ENCODE data around the gene CYBRD1.
"Not testable (repeated sequence)": the region's sequence is repeated elsewhere in the genome, so short reads cannot be mapped to it uniquely, and the experiment has no call there.

Gene CYBRD1

DNA sequence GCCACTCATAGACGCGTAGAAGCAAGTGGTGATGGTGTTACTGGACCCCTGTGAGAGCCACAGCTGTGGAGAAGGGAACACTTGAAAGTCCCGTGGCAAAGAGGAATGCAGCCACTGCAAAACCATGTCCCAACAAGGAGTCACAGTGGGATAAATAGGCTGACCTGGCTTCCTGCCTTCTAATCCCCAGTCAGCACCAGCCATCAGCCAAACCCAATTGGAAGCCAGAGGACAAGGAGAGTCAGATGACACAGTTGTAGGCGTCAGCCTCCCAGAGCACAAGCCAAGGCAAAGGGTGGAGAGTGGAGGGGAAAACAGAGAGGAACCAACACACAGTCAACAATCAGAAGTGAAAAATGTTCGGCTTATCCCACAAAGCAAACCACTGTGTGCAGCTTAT lies 5.5 kb upstream of the CYBRD1 start:
- no peak for DNase-seq

DNA sequence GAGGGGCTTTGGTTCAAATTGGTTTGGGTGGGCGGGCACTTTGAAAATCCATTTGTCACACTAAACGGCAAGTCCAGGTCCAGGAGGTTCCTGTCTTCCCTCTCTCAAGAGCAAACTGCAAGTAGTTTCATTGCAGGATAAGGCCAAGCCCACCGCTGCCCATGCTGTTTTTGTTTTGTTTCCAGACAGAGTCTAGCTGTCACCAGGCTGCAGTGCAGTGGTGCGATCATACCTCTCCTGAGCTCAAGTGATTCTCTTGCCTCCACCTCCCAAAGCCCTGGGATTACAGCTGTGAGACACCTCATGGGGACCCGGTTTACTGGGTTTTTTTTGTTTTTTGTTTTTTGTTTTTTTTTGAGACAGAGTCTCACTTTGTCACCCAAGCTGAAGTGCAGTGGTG lies 1.8 kb upstream of the CYBRD1 start:
- no peak for DNase-seq

DNA sequence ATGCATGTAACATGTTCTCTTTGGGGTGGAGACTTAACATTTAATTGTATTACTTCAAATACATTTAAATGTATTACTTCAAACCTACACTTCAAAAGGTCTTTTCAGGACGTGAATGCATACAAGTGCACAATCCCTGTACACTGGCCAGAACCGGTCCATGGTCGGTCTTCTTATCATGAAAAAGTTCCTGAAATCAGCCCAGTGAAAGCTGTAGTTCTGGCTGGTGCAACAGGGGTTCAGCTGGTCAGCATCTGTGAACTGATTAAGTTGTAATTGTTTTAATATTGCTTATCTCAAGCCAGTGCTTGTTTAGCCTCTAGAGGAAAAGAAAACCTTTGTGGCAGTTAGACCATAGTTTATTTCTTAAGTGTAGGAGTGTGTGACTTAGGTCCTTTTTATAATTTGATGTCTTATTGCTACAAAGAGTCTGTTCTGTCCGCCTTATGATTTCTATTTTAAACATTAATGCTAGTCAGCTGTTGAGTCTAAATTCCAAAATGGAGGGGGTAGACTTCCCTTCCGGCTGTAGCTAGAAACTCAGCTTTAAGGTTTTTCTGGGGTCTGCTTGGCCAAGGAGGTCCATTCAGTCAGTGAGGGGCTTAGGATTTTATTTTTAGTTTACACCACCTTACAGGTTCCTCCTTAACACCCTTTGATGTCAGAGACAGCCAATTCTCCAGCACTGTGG lies 768 bp upstream of the CYBRD1 start:
- no peak for DNase-seq

DNA sequence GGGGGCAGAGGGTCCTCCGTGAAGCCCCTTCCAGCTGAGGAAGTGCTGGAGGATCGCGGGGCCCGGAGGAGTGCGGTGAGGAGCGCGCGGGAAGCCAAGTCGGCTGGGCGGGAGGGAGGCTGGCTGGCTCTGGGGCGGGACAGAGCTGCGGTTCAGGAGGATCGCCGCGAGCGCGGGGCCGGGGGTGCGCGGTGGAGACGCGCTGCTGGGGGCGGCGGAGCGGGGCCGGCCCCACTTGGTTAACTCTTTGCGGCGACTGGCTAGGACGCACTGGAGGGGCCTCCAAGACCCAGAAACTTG lies 464 bp downstream of the CYBRD1 start:
- DNase-seq: no peak

DNA sequence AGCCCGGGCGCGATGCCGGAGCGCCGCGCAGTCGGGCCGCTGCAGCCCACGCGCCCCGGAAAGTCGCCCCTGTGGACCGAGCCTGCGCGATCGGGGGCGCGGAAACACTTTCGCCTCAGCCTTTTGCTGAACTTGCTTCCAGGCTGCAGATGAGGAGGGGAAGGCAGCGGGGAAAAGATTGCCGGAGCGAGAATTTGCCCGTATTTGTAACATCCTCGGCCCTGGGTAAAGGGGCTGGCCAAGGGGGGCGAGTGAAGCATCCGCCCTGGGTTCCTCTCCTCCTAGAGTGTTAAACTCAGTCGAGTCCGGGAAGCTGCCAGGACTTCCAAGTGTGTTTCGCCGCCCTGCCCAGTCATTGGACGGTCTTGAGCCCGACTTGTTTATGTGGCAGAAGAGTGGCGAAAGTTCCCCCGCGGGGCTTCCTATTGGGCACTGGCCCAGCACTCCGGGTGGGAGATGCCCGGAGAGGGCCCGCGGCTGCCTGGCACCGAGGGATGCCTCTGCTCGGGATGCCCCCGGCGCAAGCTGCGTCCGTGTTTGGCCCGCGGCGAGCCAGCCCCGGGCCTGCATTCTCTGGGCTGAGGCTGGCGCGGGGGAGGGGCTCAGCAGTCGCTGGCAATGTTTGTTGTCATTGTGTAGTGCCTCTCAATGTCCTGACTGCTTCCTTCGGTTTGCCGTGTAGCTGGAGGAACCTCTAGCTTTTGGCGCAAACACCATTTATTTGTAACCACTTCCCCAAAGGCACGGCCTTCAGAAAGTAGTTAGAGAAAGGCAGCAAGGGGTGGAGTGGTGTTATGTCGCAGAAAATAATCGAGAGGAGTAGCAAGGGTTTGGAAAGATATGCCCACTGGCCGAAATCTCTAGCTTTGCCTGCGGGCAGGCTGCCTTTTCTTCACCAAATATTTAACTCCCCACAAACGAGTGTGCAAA lies 1.1 kb downstream of the CYBRD1 start:
- DNase-seq: peak; percentile 4

DNA sequence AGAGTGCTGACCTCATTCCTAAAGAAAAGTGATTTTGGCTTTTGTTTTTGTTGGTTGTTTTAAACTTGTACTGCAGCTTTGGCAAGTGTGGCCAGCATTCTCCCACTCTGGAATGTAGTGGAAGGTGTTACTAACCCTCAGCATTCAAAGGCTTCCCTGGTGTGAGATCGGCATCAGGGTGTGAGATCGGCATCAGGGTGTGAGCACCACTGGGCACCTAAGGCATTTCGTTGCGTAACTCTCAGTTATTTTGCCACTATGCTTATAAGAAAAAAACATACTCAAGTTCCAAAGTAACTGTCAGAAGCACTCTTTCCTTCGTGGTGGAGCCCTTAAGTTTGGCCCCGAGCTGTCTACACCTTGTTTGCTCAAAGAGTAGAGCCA lies 1.7 kb downstream of the CYBRD1 start:
- DNase-seq: no peak

DNA sequence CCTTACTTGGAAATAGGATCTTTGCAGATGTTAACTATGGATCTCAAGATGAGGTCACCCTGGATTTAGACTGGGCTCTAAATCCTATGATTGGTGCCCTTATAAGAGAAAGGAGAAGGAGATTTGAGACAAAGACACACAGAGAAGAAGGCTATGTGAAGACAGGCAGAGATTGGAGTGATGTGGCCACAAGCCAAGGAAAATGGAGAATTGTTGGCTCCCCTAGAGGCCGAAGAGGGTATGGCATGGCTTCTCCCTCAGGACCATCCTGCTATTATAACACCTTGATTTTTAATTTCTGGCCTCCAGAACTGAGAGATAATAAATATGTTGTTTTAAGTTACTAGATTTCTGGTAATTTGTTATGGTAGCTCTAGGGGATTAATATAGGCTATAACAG lies 7.6 kb downstream of the CYBRD1 start:
- DNase-seq: no peak

DNA sequence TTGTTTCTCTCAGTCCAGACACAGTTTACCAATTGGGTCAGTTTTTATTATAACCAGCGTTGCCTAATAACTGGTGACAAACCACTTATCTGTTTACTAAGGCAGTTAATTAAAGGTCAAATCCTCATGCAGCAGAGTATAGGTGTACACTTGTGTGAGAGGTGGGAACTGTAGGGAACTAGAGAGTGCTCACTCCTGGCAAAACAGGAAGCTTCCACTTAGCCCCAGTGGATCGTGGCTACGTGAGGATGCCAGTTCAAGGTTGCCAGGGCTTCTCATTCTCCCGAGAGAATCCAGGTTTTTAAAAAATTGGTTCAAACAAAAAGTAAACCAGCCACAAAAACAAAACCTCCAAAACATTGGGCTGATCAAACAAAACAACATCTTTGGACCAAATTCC lies 8.1 kb downstream of the CYBRD1 start:
- no peak for DNase-seq

DNA sequence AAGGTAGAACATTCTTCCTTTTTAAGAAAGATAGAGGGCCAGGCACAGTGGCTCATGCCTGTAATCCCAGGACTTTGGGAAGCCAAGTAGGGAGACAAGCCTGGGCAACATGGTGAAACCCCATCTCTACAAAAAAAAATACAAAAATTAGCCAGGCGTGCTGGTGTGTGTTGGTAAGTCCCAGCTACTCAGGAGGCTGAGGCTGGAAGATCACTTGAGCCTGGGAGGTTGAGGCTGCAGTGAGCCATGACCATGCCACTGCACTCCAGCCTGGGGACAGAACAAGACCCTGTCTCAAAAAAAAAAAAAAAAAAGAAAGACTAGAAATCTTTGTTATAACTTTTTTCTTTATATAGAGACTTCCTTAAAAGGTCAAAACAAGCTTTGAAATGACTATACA lies 8.6 kb downstream of the CYBRD1 start:
- not testable (repeated sequence) for DNase-seq

DNA sequence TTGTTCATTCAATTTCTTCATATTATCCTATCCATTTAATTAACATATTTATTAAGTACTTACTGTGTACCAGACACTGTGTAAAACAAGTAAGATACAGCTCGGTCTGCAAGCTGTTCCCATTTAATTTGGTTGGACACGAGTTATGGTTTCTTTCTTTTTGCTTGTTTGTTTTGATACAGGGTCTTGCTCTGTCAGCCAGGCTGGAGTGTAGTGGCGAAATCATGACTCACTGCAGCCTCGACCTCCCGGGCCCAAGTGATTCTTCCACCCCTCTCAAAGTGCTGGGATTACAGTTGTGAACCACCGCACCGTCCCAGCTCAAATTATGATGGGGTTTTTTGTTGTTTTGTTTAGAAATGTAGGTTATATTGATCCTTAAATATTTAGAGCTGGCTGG lies 9.0 kb downstream of the CYBRD1 start:
- no peak for DNase-seq

DNA sequence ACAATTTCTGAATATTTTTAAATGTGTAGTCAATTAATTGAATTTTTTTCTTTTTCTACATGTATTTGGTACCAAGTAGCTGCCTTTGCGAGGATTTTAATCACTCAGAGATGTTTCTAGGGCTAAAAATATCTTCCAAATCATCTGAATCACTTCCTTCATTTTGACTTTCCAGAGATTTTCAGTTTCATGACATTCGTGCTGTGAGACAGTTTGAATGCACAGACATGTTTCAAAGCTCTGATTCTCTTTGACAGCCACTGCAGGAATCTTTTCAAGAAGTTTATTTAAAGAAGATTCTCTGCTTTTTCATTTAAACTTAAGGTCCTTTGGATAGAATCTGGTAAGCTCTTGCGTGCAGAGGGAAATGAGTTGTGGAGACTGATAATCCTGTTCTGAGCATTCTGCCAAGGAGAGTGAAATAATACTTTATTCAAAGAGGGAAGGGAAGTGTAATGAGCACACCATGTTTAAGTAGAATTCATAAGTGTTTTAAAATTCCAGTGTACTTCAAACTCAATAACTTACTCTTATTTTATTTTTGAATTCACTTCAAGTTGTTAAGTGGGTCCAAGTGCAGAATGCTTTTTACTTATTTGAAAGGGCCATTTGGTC lies 9.7 kb downstream of the CYBRD1 start:
- no peak for DNase-seq

DNA sequence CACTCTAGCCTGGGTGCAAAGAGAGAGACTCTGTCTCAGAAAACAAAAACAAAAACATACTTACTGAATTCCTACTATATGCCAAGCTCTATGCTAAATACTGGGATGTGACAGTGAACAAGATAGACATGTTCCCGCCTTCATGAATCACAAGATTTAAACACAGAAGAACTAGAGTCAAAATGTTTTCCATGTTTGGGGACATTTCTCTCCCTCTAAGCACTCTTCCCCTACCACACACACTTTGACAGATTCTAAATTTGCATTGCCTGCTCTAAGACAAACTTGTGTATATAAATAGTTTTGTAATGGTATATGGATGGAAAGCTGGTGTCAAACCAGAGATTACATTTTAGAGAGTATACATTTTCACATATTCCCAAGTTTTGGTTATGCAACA lies 11.1 kb downstream of the CYBRD1 start:
- no peak for DNase-seq

DNA sequence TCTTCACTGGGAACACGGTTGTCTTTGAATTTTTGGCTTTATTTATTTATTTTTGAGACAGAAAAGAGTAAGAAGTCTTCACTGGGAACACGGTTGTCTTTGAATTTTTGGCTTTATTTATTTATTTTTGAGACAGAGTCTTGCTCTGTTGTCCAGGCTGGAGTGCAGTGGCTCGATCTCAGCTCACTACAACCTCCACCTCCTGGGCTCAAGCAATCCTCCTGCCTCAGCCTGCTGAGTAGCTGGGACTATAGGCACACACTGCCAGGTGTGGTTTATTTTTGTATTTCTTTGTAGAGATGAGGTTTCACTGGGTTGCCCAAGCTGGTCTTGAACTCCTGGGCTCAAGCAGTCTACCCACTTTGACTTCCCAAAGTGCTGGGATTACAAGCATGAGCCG lies 13.3 kb downstream of the CYBRD1 start:
- DNase-seq: not testable (repeated sequence)

DNA sequence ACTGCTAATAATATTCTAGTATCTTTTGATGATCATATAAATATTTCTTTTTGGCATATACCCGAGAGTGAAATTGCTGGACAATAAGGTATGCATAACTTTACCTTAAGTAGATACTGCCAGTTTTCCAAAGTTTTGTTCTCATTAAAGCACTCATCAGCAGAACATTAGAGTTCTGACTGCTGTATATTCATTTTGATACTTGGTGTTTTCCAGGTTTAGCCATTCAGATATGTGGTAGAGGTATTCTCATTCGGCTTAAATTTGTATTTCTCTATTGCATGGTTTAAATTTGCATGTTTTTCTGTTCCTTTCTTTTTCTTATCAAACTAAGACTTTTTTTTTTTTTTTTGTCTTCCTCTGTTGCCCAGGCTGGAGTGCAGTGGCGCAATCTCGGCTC lies 18.2 kb downstream of the CYBRD1 start:
- no peak for DNase-seq

DNA sequence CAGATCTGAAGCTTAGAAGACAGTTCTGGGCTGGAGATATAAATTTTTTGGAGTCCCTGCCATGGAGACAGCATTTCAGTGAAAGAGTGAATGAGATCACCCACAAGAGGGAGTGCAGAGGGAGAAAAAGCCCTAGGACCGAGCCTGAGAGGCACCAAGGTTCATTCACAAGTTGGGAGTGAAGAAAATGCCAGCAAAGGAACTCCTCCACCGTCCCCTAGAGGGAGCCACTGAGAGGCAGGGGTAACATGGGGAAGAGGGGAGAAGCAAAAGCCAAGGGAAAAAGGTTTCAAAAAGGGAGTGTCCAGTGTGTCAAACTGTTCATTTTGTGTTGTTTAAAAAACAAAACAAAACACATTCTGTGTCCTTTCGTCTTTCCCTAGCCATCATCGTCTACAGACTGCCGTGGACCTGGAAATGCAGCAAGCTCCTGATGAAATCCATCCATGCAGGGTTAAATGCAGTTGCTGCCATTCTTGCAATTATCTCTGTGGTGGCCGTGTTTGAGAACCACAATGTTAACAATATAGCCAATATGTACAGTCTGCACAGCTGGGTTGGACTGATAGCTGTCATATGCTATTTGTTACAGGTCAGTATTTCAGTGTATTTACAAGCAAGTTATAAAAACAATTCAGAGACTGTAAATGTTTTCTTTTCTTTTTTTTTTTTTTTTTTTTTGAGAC lies 19.1 kb downstream of the CYBRD1 start:
- no peak for DNase-seq

DNA sequence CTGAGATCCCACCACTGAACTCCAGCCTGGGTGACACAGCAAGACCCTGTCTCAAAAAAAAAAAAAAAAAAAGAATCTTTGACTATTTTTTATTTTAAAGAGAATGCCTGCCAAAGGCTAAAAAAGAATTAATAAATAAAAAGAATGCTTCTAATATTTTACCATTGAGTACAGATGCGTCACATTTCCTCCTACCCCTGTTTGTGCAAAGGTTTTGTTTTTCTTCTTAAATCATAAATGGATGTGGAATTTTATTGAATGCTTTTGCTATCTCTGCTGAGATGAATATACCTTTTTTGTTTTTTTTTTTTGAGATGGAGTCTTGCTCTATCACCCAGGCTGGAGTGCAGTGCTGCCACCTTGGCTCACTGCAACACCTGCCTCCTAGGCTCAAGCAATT lies 22.8 kb downstream of the CYBRD1 start:
- no peak for DNase-seq

DNA sequence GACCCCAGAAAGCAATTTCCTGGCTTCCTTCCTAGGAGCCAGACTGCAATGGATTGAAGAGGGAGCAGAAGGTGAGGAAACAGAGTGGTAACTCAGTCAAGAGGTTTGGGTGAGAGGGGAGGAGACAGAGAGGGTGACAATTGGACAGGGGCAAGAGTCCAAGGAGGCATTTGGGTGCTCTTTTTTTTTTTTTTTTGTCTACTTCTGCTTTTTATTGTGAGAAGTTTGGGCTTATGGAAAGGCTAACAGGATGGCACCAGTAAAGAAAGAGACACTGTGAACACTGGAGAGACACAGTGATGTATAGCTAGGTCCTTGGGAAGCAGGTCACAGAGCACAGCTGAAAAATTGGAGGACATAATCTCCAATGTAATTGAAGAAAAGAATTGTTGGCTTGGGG lies 25.0 kb downstream of the CYBRD1 start:
- DNase-seq: no peak

DNA sequence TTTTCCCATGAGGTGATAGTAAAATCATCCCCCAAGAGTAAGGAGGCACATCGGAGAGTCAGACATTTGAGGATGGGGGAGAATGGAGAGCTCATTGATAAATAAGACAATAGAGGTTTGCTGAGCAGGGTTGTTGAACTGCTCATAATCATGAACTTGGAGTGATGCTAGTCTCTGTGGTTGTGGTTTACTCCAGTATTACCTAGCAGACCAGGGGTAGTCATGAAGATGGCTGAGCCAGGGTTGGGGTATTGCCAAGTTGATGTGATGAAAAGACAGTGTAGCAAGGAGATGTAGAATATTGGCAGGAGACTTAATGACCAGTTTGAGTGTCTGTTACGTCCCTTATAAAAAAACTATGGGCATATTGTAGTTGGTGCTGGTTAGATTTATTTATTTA lies 25.4 kb downstream of the CYBRD1 start:
- DNase-seq: no peak

DNA sequence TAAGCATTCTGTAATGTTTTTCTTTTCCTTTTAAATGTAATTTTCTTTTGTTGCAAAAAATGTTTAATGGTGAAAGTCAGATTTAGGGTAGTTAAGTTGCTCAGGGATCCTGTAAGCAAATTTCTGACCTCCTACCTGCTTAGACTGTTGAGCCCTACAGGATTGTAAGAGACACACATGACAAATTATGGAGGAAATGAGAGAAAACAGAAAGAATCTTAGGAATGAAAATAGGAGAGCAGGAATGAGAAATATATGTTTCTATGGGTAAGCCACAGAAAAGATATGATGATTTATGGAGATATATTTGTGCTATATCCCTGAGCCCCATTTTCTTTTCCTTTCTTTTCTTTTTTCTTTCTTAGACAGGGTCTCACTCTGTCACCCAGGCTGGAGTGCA lies 28.3 kb downstream of the CYBRD1 start:
- no peak for DNase-seq

DNA sequence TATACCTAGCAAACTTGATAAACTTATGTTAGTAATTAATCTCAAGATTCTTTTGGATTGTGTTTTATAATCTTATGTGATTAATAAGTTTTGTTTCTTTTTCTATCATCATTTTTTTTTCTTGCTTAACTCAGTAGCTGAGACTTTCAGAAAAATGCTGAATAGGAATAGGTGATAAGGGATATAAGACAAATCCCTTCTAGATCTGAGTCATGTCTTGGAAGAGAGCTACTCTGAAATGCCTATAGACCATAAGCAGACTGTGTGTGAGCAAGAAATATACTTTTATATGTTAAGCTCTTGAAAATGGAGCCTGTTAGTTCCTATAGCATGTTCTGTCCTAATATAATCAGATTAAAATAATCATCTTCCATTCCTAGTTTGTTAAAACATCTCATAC lies 29.6 kb downstream of the CYBRD1 start:
- no peak for DNase-seq

DNA sequence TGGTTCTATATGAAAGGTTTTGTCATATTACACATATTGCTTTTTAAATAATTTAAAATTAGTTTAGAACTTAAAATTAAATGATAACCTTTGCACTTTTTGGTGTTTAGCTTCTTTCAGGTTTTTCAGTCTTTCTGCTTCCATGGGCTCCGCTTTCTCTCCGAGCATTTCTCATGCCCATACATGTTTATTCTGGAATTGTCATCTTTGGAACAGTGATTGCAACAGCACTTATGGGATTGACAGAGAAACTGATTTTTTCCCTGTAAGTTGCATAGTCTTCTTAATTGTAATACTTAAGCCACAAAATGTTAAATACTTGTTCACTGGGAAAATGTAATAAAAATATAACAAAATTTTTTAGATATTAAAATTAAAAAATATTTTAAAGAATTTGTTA lies 31.0 kb downstream of the CYBRD1 start:
- no peak for DNase-seq

DNA sequence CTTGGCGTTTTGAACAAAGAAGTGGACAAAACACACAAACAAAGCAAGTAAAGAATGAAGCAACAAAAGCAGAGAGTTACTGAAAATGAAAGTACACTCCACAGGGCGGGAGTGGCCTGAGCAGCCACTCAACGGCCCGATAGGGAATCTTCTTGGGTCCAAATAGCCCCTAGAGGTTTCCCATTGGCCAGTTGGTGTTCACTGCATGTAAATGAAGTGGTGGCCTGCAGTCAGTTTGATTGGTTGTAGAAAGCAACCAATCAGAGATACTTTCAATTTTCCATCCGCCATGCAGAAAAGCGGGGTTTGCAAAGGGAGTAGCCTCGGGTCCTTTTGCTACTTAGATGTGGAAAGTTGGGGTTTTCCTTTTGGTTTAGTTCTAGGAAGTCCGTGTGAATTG lies 31.6 kb downstream of the CYBRD1 start:
- DNase-seq: no peak

DNA sequence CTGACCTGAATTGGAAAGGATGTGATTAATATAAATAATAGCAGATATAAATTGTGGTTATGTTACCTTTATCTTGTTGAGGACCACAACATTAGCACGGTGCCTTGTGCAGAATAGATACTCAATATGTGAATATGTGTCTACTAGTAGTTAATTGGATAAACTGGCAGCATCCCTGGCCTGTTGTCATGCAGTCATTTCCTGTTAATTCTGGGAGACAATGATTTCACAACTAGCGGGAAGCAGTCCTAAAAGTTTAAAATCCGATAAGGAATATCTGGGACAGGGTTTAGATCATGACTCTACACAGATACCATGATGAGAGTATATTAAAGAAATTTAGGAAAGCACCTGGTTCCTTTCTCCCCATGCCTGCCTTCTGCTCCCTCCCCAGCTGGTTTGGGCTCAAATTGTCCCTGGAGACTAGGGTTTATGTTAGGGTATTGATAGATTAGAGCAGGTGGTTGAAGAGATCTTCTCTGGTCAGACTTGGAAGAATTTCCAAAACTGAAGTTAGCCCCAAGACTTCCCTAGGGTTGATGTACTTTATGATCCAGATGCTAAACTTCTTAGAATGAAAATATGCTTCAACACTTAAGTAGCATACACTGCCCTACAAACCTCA lies 32.8 kb downstream of the CYBRD1 start:
- DNase-seq: no peak

Measured in stimulated activated CD4-positive, alpha-beta T cell treated with anti-CD3 and anti-CD28 coated beads, Interleukin-4, amount 100 ng/mL, for 24 hours (primary cell).